Measurements from ENCODE around the gene ISG20.

DNA sequence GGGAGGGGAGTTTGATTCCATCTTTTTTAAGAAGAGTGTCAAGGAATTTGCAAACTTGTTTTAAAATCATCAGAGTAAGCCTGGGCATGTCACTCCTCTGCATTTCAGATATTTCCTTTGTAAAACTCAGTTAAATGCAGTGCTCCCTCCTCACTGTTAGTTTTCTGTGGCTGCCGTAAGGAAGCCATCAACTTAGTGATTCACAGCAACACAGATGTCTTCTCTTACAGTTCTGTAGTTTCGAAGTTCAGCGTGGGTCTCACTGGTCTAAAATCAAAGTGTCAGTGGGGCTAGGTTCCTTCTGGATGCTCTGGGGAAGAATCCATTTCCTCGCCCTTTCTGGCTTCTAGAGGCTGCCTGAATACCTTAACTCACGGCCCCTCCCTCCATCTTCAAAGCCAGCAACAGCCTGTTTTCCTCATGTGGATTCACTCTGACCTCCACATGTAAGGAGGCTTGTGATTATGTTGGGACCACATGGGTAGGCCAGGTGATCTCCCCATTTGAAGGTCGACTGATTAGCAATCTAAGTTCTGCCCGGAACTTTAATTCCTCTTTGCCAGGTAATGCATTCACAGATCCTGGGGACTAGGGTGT is 12.4 kb downstream of the ISG20 start:
- TF ChIP-seq YY1 (IDR thresholded peaks at IDR 0.05; ENCODE audit: insufficient read depth, insufficient read length) (no peak), SUZ12 (IDR thresholded peaks at IDR 0.05; ENCODE audit: extremely low read depth, insufficient read depth, insufficient read length) (no peak), ZNF274 (IDR thresholded peaks at IDR 0.05; ENCODE audit: low read depth, low read length) (no peak)

Measured in NT2/D1 (cell line).